WI38 (cell line): ENCODE data around the gene MPZ.

Experiments
- H3K4me3 ChIP-seq: 2 replicates; pipeline ENCODE4 v1.5.1; 2011; ENCODE audit warnings: low read depth, mild to moderate bottlenecking, control low read depth, low read length
- CTCF ChIP-seq: IDR thresholded peaks from 2 replicates; pipeline ENCODE4 v1.5.1; 2012; ENCODE audit warnings: low read depth, mild to moderate bottlenecking, control low read depth, low read length

MPZ gene

GRCh38 chr1:161309868-161310267, at the start of gene MPZ:
Gene MPZ, minus strand, starts transcription at chr1:161309968. Its CDS starts 63 bp downstream, at chr1:161309905.
- TF ChIP-seq CTCF = no peak

GRCh38 chr1:161359291-161359690, 49.5 kb upstream of the MPZ start:
- no peak overlapping the region for H3K4me3 ChIP-seq
- TF ChIP-seq CTCF = no peak

More at GRCh38 chr1:161309868-161310267, at the start of gene MPZ:
- no peak within 1 kb of the TSS for H3K4me3 ChIP-seq

GRCh38 chr1:161357073-161357472, 47.3 kb upstream of the MPZ start:
- no peak for TF ChIP-seq CTCF

GRCh38 chr1:161351482-161351881, 41.7 kb upstream of the MPZ start:
- H3K4me3 ChIP-seq = no peak overlapping the region
- no peak for TF ChIP-seq CTCF

More at GRCh38 chr1:161357073-161357472, 47.3 kb upstream of the MPZ start:
- H3K4me3 ChIP-seq = no peak overlapping the region

GRCh38 chr1:161350671-161351070, 40.9 kb upstream of the MPZ start:
- TF ChIP-seq CTCF = no peak
- no peak overlapping the region for H3K4me3 ChIP-seq

- H3K4me3 ChIP-seq = no peak overlapping the region
- TF ChIP-seq CTCF = no peak
Measured at GRCh38 chr1:161342821-161343220, 33.1 kb upstream of the MPZ start.

- H3K4me3 ChIP-seq = no peak overlapping the region
- TF ChIP-seq CTCF = no peak
Measured at GRCh38 chr1:161342177-161342576, 32.4 kb upstream of the MPZ start.
